HG03439 (cell line): ENCODE measurements around the gene BCL2L12.
A peak's percentile ranks its signal among the peaks of the same experiment; 100 is the strongest.

Experiments
- ATAC-seq: cut with Tn5 transposase; IDR thresholded peaks from one replicate; pipeline ENCODE4 v1.9.1; 2021; ENCODE audit warnings: mild to moderate bottlenecking, moderate library complexity; ENCODE audit not compliant: unreplicated experiment

BCL2L12 gene

DNA sequence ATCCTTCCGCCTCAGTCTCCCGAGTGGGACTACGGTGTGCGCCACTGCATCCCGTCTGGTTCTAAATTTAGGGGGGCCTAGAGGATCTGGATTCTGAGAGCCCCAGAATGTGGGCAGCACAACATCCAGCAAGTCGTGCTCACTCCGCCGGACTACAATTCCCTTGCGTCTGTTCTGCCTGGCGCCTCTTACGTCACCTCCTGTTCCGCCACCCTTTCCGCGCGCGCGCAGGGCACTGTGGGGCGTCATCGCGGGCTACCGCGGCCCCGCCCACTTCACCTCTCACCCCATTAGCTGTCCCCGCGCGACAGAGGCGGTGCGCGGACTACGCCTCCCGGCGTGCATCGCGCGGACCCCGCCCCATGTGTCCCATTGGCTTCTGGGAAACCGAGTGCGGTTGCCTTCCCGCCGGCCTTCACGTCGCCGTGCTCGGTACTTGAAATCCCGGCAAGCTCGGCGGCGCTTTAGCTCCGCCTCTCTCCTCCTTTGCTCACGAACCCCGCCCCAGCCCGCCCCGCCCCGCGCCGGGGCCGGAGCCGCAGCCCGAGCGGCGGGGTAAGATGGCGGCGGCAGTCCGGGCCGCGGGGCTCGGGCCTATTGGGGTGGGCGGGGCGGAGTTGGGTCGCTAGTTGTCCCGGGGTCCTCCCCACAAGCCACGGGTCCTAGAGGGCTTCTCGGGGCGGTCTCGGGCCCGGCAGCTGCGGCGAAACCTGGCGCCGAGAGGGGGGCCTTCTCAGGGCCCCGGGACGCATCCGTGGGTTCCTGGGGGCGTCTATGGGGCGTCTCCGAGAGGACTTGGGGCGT is 23.8 kb upstream of the BCL2L12 start, which contains the start of gene SCAF1:
SCAF1 (plus strand) TSS at position 522 of the 804 bp plus-strand sequence. CDS start 2,818 bp downstream, outside the sequence.
- peak; percentile 59 for ATAC-seq

DNA sequence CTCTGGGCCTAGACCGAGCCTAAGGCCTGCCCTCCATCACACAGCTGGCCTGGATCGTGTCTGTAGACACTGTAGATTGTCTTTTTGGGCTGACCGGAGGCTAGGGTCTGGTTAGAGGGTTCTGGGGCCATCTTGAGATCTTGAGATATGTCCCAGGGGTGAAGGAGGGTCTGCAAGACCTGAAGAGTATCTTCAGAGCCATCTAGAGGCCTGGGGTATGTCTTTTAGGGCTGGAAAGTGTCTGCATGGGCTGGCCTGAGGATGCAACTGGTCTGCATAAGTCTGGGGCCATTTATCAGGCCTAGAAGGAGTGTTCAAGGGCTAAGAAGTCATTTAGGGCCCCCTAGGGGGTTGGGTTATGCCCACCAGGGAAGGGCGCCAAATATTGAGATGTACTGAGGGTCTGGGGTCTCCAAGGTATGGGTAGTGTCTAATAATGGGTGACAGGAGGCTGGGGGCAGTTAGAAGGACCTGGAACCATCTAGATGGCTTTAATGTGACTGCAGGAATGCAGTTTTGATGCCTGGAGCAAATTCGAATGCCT is 23.2 kb upstream of the BCL2L12 start:
- no peak for ATAC-seq

DNA sequence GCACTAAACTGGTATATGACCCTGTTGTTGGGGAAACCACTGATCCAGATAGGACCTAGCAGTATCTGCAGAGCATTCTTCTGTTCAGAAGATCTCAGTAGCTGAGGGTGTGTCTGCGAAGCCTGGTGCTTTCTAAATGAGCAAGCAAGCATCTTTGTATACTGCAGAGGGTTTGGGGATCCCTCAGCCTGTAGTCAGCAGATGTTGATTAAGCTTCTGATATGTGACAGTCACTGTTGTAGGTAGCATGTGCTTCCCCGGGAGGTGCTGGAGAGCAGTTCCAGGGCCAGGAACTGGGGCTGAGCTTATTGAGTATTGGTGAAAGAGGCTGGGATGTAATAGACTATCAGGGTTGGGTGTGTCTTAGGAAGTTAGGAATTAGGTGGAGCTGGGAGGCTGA is 22.3 kb upstream of the BCL2L12 start:
- ATAC-seq, result no peak

GRCh38 chr19:49645592-49645991 is 20.1 kb upstream of the BCL2L12 start:
- ATAC-seq, result no peak

- ATAC-seq, result no peak
Observed at GRCh38 chr19:49645995-49646394, 19.7 kb upstream of the BCL2L12 start.

DNA sequence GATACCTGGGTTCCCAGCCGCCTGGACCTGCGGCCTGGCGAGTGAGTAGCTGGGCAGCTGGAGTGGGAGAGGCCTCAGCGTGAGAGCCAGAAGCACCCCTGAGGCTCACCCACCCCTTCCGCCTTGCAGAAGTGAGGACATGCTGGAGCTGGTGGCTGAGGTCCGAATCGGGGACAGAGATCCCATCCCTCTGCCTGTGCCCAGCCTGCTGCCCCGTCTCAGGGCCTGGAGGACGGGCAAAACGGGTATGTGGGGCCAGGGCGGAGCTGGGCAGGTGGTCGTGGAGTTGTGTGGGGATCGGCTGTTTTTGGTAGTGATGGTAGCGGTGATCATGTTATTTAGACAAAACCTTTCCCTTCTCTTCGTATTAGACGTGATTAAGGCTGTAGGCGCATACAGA is 19.1 kb upstream of the BCL2L12 start:
- ATAC-seq, result no peak

DNA sequence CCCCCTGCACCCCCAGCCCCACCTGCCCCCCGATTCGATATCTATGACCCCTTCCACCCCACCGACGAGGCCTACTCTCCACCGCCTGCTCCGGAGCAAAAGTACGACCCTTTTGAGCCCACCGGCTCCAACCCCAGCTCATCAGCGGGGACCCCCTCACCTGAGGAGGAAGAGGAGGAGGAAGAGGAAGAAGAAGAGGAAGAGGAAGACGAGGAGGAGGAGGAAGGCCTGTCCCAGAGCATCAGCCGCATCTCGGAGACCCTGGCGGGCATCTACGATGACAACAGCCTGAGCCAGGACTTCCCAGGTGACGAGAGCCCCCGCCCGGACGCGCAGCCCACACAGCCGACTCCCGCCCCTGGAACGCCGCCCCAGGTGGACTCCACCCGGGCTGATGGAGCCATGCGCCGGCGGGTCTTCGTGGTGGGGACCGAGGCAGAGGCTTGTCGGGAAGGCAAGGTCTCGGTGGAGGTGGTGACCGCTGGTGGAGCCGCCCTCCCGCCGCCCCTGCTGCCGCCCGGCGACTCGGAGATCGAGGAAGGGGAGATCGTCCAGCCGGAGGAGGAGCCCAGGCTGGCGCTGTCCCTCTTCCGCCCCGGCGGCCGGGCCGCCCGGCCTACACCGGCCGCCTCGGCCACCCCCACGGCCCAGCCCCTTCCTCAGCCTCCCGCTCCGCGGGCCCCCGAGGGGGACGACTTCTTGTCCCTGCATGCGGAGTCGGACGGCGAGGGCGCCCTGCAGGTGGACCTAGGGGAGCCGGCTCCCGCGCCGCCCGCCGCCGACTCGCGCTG is 14.5 kb upstream of the BCL2L12 start:
- no peak for ATAC-seq

- ATAC-seq, result no peak
Observed at GRCh38 chr19:49651820-49652550, 13.7 kb upstream of the BCL2L12 start.

DNA sequence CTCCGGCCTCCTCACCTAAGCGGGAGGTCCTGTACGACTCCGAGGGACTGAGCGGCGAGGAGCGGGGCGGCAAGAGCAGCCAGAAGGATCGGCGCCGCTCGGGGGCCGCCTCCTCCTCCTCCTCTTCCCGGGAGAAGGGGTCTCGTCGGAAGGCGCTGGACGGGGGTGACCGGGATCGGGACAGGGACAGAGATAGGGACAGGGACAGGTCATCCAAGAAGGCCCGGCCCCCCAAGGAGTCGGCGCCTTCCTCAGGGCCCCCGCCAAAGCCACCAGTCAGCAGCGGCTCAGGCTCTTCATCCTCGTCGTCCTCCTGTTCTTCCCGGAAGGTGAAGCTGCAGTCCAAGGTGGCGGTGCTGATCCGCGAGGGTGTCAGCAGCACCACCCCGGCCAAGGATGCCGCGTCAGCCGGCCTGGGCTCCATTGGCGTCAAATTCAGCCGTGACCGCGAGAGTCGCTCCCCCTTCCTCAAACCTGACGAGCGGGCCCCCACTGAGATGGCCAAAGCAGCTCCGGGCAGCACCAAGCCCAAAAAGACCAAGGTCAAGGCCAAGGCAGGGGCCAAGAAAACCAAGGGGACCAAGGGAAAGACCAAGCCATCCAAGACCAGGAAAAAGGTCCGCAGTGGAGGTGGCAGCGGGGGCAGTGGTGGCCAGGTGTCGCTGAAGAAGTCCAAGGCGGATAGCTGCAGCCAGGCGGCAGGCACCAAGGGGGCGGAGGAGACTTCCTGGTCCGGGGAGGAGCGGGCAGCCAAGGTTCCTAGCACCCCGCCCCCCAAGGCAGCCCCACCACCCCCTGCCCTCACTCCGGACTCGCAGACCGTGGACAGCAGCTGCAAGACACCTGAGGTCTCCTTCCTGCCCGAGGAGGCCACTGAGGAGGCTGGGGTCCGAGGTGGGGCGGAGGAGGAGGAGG is 12.9 kb upstream of the BCL2L12 start:
- ATAC-seq, result no peak

DNA sequence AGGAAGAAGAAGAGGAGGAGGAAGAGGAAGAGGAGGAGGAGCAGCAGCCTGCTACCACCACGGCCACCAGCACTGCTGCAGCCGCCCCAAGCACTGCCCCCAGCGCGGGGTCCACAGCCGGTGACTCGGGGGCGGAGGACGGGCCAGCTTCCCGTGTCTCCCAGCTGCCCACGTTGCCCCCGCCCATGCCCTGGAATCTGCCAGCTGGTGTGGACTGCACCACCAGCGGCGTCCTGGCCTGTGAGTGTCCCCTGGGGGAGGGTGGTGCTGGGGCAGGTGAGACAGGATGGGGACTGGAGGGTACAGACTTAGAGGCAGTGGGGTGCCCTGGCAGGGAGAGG is 12.3 kb upstream of the BCL2L12 start:
- ATAC-seq, result no peak

DNA sequence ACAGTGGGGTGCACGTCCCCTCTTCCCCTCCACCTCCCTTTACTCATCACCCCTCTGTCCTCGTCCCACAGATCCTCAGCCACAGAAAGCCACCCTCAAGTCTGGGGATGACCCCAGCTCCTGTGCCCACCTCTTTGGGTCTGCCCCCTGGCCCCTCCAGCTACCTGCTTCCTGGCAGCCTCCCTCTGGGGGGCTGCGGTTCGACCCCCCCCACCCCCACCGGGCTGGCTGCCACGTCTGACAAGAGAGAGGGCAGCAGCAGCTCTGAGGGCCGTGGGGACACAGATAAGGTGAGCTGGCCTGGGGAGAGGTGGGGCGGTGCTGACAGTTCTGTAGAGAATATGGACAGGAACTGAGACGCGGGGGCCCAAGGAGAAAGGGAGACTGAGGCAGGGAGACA is 11.2 kb upstream of the BCL2L12 start:
- ATAC-seq, result no peak

- ATAC-seq, result no peak
Observed at GRCh38 chr19:49655570-49656455, 9.9 kb upstream of the BCL2L12 start.

- ATAC-seq, result no peak
Observed at GRCh38 chr19:49656456-49657109, 9.2 kb upstream of the BCL2L12 start.

- no peak for ATAC-seq
Observed at GRCh38 chr19:49657493-49658138, 8.1 kb upstream of the BCL2L12 start.

GRCh38 chr19:49658139-49658517 is 7.6 kb upstream of the BCL2L12 start:
- no peak for ATAC-seq

- ATAC-seq, result no peak
Observed at GRCh38 chr19:49658566-49659442, 6.9 kb upstream of the BCL2L12 start.

DNA sequence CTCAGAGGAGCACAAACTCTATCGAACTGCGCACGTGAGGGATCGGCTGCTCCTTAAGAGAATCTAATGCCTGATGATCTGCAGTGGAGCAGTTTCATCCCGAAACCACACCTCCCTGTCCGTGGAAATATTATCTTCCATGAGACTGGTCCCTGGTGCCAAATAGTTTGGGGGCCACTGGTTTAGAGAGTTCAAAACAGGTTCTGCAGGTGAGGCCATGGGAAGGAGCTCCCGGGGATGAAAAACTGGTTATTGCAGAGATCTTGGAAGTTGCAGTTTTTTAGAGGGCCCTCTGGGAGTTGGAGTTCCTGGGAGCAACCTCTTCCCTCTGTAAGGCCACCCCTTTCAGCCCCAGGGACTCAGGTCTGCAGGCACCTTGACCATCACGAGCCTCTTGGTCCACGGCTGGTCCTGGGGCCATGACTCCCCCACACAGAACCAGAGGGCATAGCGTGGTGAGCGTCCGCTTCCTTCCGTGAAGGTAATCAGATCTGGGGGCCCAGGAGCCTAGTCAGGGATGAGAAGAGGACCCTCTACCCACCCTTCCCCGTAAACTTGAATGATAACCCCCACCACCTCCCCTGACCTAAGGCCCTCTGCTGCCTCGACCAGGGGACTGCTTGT is 5.3 kb upstream of the BCL2L12 start:
- ATAC-seq, result no peak
